Measurements from ENCODE around the gene IQGAP3. TPM values are rescaled to one million over a fixed set of nuclear protein-coding genes. Genes with fewer than 3 reads are reported as not detected.

The IQGAP3 gene
- polyA plus RNA-seq, 3 donors = 0.03 to 0.24 TPM; not detected in 1

GRCh38 chr1:156579472-156579871, 7.1 kb upstream of the IQGAP3 start, which contains the start of gene TTC24:
TSS of gene TTC24 (plus strand) at chr1:156579723. CDS start at chr1:156581365, 1,642 bp downstream.
- DNase-seq = no peak
- Histone ChIP-seq H3K4me2 (replicated peaks; ENCODE audit: extremely low read depth, low read length, poor library complexity, severe bottlenecking) (no peak within 1 kb of the TSS), H2AFZ (ENCODE audit: insufficient read depth, low read depth, low read length, poor library complexity, severe bottlenecking) (no peak within 1 kb of the TSS), H3K4me1 (ENCODE audit: control insufficient read depth in 1 of 2, insufficient read depth in 2 of 2, low read length in 2 of 2) (peaks cover 16 to 20% of the 10 kb centered on the region in 2 donors), H3K79me2 (ENCODE audit: insufficient read depth, low read length) (no peaks in the 10 kb centered on the region), H4K20me1 (ENCODE audit: insufficient read depth, low read length) (no peaks in the 10 kb centered on the region), H3K9me3 (replicated peaks in 1 of 2; ENCODE audit: control insufficient read depth in 1 of 2, insufficient read depth in 1 of 2, low read length in 2 of 2) (no peaks in the 10 kb centered on the region), H3K36me3 (replicated peaks in 1 of 2; ENCODE audit: control insufficient read depth in 1 of 2, insufficient read depth in 2 of 2, low read length in 2 of 2) (no peaks in the 10 kb centered on the region), H3K9ac (ENCODE audit: insufficient read depth, low read length, poor library complexity, severe bottlenecking) (no peak within 1 kb of the TSS), H3K27me3 (ENCODE audit: control insufficient read depth in 2 of 2, insufficient read depth in 2 of 2, low read length in 2 of 2) (no peaks in the 10 kb centered on the region), H3K4me3 (replicated peaks in 1 of 3; ENCODE audit: low read depth in 2 of 3, low read length in 3 of 3) (no peak within 1 kb of the TSS), H3K27ac (ENCODE audit: low read depth in 1 of 2, low read length in 2 of 2) (no peak within 1 kb of the TSS)
- no peaks in the 10 kb centered on the region for H3K36me3 Mint-ChIP-seq
- H3K9me3 Mint-ChIP-seq = no peaks in the 10 kb centered on the region
- H3K27me3 Mint-ChIP-seq (ENCODE audit: low read depth in 3 of 3) = peaks cover 2 to 8% (median 5%) of the 10 kb centered on the region in 3 donors
- H3K4me1 Mint-ChIP-seq = peaks cover 28% of the 10 kb centered on the region
- no peak for TF ChIP-seq CTCF (IDR thresholded peaks at IDR 0.05)
- WGBS (ENCODE audit: insufficient coverage) = 85% methylated on average over 5 of the region's 5 CpGs
- peak within 1 kb of the TSS in 2 of 7 donors; percentile 55 to 76 for H3K27ac Mint-ChIP-seq
- no peak within 1 kb of the TSS for H3K4me3 Mint-ChIP-seq
- intact Hi-C loops (cut with micrococcal nuclease) = no loop called here

GRCh38 chr1:156578055-156578454, 5.7 kb upstream of the IQGAP3 start:
- intact Hi-C loops (cut with micrococcal nuclease) = no loop called here
- Histone ChIP-seq H3K9me3 (replicated peaks in 1 of 2; ENCODE audit: control insufficient read depth in 1 of 2, insufficient read depth in 1 of 2, low read length in 2 of 2) (no peaks in the 10 kb centered on the region), H3K9ac (ENCODE audit: insufficient read depth, low read length, poor library complexity, severe bottlenecking) (no peak overlapping the region), H3K27me3 (ENCODE audit: control insufficient read depth in 2 of 2, insufficient read depth in 2 of 2, low read length in 2 of 2) (no peaks in the 10 kb centered on the region), H3K4me2 (replicated peaks; ENCODE audit: extremely low read depth, low read length, poor library complexity, severe bottlenecking) (no peak overlapping the region), H3K4me3 (replicated peaks in 1 of 3; ENCODE audit: low read depth in 2 of 3, low read length in 3 of 3) (no peak overlapping the region), H3K4me1 (ENCODE audit: control insufficient read depth in 1 of 2, insufficient read depth in 2 of 2, low read length in 2 of 2) (peaks cover 13 to 17% of the 10 kb centered on the region in 2 donors), H4K20me1 (ENCODE audit: insufficient read depth, low read length) (no peaks in the 10 kb centered on the region), H3K27ac (ENCODE audit: low read depth in 1 of 2, low read length in 2 of 2) (no peak overlapping the region), H2AFZ (ENCODE audit: insufficient read depth, low read depth, low read length, poor library complexity, severe bottlenecking) (no peak overlapping the region), H3K36me3 (replicated peaks in 1 of 2; ENCODE audit: control insufficient read depth in 1 of 2, insufficient read depth in 2 of 2, low read length in 2 of 2) (no peaks in the 10 kb centered on the region), H3K79me2 (ENCODE audit: insufficient read depth, low read length) (no peaks in the 10 kb centered on the region)
- DNase-seq = no peak
- Mint-ChIP-seq H3K4me3 (no peak overlapping the region), H3K9me3 (no peaks in the 10 kb centered on the region), H3K4me1 (peaks cover 18% of the 10 kb centered on the region), H3K36me3 (no peaks in the 10 kb centered on the region), H3K27ac (peak overlapping the region in 3 of 7 donors; percentile 11 to 66 (median 26)), H3K27me3 (ENCODE audit: low read depth in 3 of 3) (peaks cover 2 to 8% (median 7%) of the 10 kb centered on the region in 3 donors)
- no peak for TF ChIP-seq CTCF (IDR thresholded peaks at IDR 0.05)
- WGBS (ENCODE audit: insufficient coverage) = no CpG with 5 or more reads among the region's 7 CpGs
